Lower leg skin (tissue), 4 donors: ENCODE measurements around the gene FCSK. TPM values are rescaled to one million over a fixed set of nuclear protein-coding genes. Genes with fewer than 3 reads are reported as not detected.

Experiments used
- DNase-seq, 2 donors: peaks; one replicate each; pipeline ENCODE4 v3.0.0-alpha.2; 2019; ENCODE audit warnings: low spot score in 2 of 2
- H3K4me3 ChIP-seq: fragments of 200-600 bp; sonication (generic); 2 replicates; pipeline ENCODE4 v1.5.1; 2017; ENCODE audit warnings: mild to moderate bottlenecking, low read depth; ENCODE audit not compliant: poor library complexity, severe bottlenecking
- POLR2A ChIP-seq, 2 donors: fragments of 450-650 bp; IDR thresholded peaks; one replicate each; pipeline ENCODE4 v1.6.1; 2016 to 2017; ENCODE audit warnings: antibody characterized with exemption in 2 of 2, mild to moderate bottlenecking in 1 of 2, moderate library complexity in 1 of 2
- WGBS, 2 donors: methylation state at CpG; one replicate each; pipeline ENCODE4 v1.1.5; 2018; 5-methylcytosine and 5-hydroxymethylcytosine counted together
- intact Hi-C: fragments of 100-400 bp; cut with DNase I; formaldehyde crosslinking; loops from one replicate; pipeline ENCODE4 v1.15.0; 2023; ENCODE audit warnings: low total_unique reads
- total RNA-seq, 4 donors: library from RNA; depleted of rRNA; stranded (reverse); fragments of >200 nt; gene quantifications; one replicate each; pipeline ENCODE4 v1.1.0, GENCODE V29; 2016
- TF ChIP-seq, protein P1 (sequence below), 3 donors: fragments of 450-650 bp; IDR thresholded peaks; one replicate each; pipeline ENCODE4 v1.5.1; 2016; ENCODE audit warnings: antibody characterized with exemption in 3 of 3, mild to moderate bottlenecking in 3 of 3, moderate library complexity in 2 of 3

Gene FCSK
- total RNA-seq, 4 donors from 2014 or later: 17.9 to 31.7 (median 23.4) TPM

DNA sequence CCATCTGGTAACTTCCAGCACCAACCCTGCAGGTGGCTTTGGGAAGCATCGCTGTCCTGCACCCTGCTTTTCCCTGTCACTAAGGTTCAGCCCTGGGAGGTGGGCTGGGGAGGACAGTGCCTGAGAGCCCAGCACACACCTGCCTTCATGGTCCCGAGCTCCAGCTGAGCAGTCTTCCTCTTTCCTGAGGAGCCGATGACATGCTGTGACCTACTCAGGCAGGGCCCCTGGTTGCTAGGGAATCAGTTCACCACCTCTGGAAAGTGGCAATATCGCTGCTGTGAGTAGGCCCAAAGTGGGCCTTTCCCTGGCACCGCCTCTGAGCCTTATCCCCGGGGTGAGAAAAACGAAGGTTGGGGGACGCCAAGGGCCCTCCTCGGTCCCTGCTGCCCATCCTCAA is 33.4 kb upstream of the FCSK start:
- WGBS, 2 donors: 88 to 91% methylated on average over 8 to 9 of the region's 9 CpGs
- intact Hi-C loops: no loop called here
- TF ChIP-seq POLR2A (IDR thresholded peaks at IDR 0.05): no peak
- TF ChIP-seq, protein P1, sequence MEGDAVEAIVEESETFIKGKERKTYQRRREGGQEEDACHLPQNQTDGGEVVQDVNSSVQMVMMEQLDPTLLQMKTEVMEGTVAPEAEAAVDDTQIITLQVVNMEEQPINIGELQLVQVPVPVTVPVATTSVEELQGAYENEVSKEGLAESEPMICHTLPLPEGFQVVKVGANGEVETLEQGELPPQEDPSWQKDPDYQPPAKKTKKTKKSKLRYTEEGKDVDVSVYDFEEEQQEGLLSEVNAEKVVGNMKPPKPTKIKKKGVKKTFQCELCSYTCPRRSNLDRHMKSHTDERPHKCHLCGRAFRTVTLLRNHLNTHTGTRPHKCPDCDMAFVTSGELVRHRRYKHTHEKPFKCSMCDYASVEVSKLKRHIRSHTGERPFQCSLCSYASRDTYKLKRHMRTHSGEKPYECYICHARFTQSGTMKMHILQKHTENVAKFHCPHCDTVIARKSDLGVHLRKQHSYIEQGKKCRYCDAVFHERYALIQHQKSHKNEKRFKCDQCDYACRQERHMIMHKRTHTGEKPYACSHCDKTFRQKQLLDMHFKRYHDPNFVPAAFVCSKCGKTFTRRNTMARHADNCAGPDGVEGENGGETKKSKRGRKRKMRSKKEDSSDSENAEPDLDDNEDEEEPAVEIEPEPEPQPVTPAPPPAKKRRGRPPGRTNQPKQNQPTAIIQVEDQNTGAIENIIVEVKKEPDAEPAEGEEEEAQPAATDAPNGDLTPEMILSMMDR (IDR thresholded peaks at IDR 0.05): no peak
- no peak for DNase-seq
- no peak overlapping the region for H3K4me3 ChIP-seq

DNA sequence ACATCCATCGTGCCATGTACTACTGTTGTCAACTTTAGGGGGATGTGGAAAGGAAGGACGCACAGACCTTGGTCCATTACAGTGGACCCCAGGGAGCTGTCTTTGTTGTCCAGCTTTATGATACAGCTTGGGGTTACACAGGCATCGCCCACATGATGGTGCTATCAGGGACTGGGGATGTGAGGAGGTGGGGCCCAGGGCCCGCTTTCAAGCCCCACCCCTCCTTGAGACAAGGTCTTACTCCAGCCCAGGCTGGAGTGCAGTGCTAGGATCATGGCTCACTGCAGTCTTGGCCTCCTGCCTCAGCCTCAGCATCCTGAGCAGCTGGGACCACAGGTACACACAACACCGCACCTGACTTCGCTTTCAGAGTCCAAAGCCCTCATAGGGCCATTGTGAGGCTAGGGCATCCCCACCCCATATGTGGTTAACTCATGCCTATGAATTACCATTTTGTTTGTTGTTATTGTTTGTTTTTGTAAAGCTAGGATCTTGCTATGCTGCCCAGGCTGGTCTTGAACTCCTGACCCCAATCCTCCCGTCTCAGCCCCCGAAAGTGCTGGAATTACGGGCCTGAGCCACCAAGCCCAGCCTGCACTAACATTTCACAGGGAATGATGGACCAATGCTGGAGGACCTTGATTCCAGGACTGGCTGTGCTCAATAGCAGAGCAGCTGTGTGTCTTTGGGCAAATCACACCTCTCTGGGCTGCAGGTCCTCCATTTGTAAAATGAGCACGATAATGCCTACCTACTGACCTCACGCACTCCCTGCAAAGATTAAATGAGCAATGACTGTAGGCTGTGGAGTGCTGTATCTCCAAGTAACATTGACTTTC is 32.7 kb upstream of the FCSK start:
- no peak for TF ChIP-seq POLR2A (IDR thresholded peaks at IDR 0.05)
- TF ChIP-seq, protein P1 (IDR thresholded peaks at IDR 0.05): no peak
- intact Hi-C loops: no loop called here
- DNase-seq: no peak
- no peak overlapping the region for H3K4me3 ChIP-seq
- 90 to 94% methylated on average over 11 of the region's 11 CpGs for WGBS, 2 donors

DNA sequence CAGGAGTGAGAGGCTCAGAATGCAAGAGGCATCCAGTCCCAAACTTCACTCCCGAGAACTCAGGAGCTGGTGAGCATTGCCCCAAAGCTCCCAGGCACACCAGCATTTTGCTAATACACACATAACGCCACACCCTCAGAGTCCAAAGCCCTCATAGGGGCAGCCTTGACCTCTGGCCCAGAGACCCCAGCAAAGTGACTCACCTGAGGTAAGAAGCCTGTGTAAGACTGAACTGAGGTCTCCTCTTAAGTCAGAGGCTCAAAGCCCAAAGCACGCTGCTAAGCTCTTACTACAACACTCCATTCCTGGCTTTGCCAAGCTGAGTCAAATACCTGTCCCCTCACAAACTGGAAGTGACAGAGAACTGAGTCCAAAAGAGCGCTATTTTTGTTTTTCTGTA is 31.9 kb upstream of the FCSK start:
- intact Hi-C loops: no loop called here
- 92 to 97% methylated on average over 4 of the region's 4 CpGs for WGBS, 2 donors
- H3K4me3 ChIP-seq: no peak overlapping the region
- DNase-seq: no peak
- no peak for TF ChIP-seq POLR2A (IDR thresholded peaks at IDR 0.05)
- TF ChIP-seq, protein P1 (IDR thresholded peaks at IDR 0.05): no peak

DNA sequence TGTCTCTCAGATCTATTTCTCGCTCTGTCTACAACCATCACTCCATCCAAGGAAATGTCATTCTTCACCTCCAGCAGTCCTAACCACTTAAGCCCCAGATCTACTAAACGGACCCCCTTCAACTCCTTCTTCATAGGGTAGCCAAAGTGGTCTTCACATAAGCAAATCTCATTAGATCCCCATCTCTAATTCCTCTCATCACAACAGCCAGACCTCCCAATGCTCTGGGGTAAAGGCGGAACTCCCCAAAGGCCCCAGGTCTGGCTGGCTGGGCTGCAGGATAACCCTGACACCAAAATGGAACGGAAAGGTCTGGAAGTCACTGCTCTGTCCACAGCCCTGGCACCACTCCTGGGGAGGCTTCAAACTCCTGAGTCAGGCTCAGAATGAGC is 26.6 kb upstream of the FCSK start:
- H3K4me3 ChIP-seq: no peak overlapping the region

DNA sequence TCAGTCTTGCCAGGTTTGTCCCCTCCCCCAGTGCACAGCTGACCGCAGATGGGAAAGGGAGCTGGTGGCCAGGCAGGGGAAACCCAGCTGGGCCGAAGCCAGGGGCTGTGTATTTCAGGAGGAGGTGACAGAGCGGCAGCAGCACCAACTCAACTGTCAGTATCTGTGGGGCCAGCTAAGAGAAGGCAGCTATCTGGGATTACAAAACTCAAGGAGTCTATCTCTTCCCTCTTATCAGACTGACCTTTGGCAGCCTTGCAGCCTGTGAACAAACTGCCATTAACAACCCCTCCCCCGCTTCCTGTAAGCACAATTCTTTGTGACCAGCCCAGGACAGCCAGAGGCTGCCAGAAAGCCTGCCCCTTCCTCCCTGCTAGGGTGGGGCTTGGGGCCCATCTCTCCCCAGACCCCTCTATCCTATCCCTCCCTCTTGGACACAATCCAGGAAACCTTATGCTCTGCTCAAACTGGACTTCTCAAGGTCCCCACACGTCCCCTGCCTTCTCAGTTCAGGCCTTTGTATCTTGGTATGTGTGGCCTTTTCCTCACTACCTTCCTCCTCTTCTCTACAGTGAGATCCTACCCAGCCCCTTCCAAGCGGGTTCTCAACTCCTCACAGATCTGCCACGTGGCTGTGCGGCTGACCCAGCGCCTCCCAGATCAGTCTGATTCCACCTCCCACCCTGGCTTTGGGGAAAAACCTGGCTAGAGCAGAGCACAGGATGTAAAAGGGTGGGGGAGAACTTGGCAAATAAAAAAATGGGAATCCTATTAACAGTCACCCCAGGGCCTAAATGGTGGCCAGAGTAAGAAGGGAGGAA is 26.0 kb upstream of the FCSK start:
- TF ChIP-seq POLR2A (IDR thresholded peaks at IDR 0.05): no peak
- TF ChIP-seq, protein P1 (IDR thresholded peaks at IDR 0.05): peak in 1 of 3 donors; percentile 4
- 41 to 47% methylated on average over 9 of the region's 9 CpGs for WGBS, 2 donors
- intact Hi-C loops: no loop called here
- H3K4me3 ChIP-seq: no peak overlapping the region
- DNase-seq: peak; percentile 53 to 94

More for the DNA sequence above, 26.6 kb upstream of the FCSK start:
- no peak for TF ChIP-seq POLR2A (IDR thresholded peaks at IDR 0.05)
- TF ChIP-seq, protein P1 (IDR thresholded peaks at IDR 0.05): no peak
- WGBS, 2 donors: 57 to 61% methylated on average over 4 of the region's 4 CpGs
- DNase-seq: no peak
- intact Hi-C loops: no loop called here
